Trophoblast cell (in vitro differentiated cells and primary cell): Measurements from ENCODE around the gene VAV3.

Experiments used
- DNase-seq, 2 donors: peaks; one replicate each; pipeline ENCODE4 v3.0.0-alpha.2; 2016
- H2AFZ ChIP-seq: 2 replicates; pipeline ENCODE4 v1.6.1; 2013; ENCODE audit warnings: low read length, moderate library complexity, mild to moderate bottlenecking; ENCODE audit not compliant: insufficient read depth, poor library complexity
- H2AK5ac ChIP-seq: 2 replicates; pipeline ENCODE4 v1.6.1; 2013; ENCODE audit warnings: mild to moderate bottlenecking, low read length
- H2BK120ac ChIP-seq: 2 replicates; pipeline ENCODE4 v1.6.1; 2013; ENCODE audit warnings: low read length, mild to moderate bottlenecking, moderate library complexity; ENCODE audit not compliant: insufficient read depth, poor library complexity
- H2BK12ac ChIP-seq: 2 replicates; pipeline ENCODE4 v1.6.1; 2013; ENCODE audit warnings: mild to moderate bottlenecking, low read length, moderate library complexity
- H2BK5ac ChIP-seq: 2 replicates; pipeline ENCODE4 v1.6.1; 2013; ENCODE audit warnings: low read length, low read depth, moderate library complexity, mild to moderate bottlenecking; ENCODE audit not compliant: poor library complexity
- H3K14ac ChIP-seq: 2 replicates; pipeline ENCODE4 v1.6.1; 2013; ENCODE audit warnings: mild to moderate bottlenecking, low read length
- H3K18ac ChIP-seq: 2 replicates; pipeline ENCODE4 v1.6.1; 2013; ENCODE audit warnings: mild to moderate bottlenecking, low read length
- H3K23ac ChIP-seq: 2 replicates; pipeline ENCODE4 v1.6.1; 2013; ENCODE audit warnings: low read length
- H3K27ac ChIP-seq: 2 replicates; pipeline ENCODE4 v1.5.1; 2013; ENCODE audit warnings: low read depth, mild to moderate bottlenecking, inconsistent platforms, low read length, moderate library complexity
- H3K27me3 ChIP-seq: 2 replicates; pipeline ENCODE4 v1.6.1; 2013; ENCODE audit warnings: inconsistent platforms, mild to moderate bottlenecking, low read length, moderate library complexity; ENCODE audit not compliant: insufficient read depth
- H3K36me3 ChIP-seq, 2 experiments: 1 replicate in 1 of 2; 2 replicates in 1 of 2; pipeline ENCODE4 v1.6.1; 2013; ENCODE audit warnings: low read length in 2 of 2, mild to moderate bottlenecking in 2 of 2, moderate library complexity in 1 of 2; ENCODE audit not compliant: insufficient read depth in 2 of 2, control insufficient read depth in 1 of 2
- H3K4ac ChIP-seq: 2 replicates; pipeline ENCODE4 v1.6.1; 2013; ENCODE audit warnings: low read depth, mild to moderate bottlenecking, low read length, moderate library complexity
- H3K4me1 ChIP-seq, 2 experiments: 1 replicate in 1 of 2; 2 replicates in 1 of 2; pipeline ENCODE4 v1.6.1; 2013; ENCODE audit warnings: low read length in 2 of 2, mild to moderate bottlenecking in 2 of 2, moderate library complexity in 1 of 2; ENCODE audit not compliant: insufficient read depth in 2 of 2, control insufficient read depth in 1 of 2
- H3K4me2 ChIP-seq: 2 replicates; pipeline ENCODE4 v1.6.1; 2013; ENCODE audit warnings: inconsistent platforms, mild to moderate bottlenecking, low read length, moderate library complexity
- H3K4me3 ChIP-seq: 2 replicates; pipeline ENCODE4 v1.5.1; 2013; ENCODE audit warnings: mild to moderate bottlenecking, low read depth, low read length, inconsistent platforms
- H3K79me1 ChIP-seq: one replicate; pipeline ENCODE4 v1.6.1; 2013; ENCODE audit warnings: low read length
- H3K79me2 ChIP-seq: 2 replicates; pipeline ENCODE4 v1.6.1; 2013; ENCODE audit warnings: low read length, mild to moderate bottlenecking; ENCODE audit not compliant: control insufficient read depth, insufficient read depth, poor library complexity
- H3K9ac ChIP-seq: 2 replicates; pipeline ENCODE4 v1.6.1; 2013; ENCODE audit warnings: mild to moderate bottlenecking, low read length
- H3K9me3 ChIP-seq: 2 replicates; pipeline ENCODE4 v1.6.1; 2013; ENCODE audit warnings: low read depth, mild to moderate bottlenecking, control low read depth, inconsistent platforms, low read length; ENCODE audit not compliant: insufficient read depth
- H4K12ac ChIP-seq: 2 replicates; pipeline ENCODE4 v1.6.1; 2013; ENCODE audit warnings: low read depth, mild to moderate bottlenecking, low read length, moderate library complexity
- H4K8ac ChIP-seq: 2 replicates; pipeline ENCODE4 v1.6.1; 2013; ENCODE audit warnings: low read depth, mild to moderate bottlenecking, low read length, moderate library complexity
- H4K91ac ChIP-seq: one replicate; pipeline ENCODE4 v1.6.1; 2013; ENCODE audit warnings: low read depth, mild to moderate bottlenecking, low read length, moderate library complexity
- WGBS: extraction: QIAGEN DNeasy Blood & Tissue Kit; methylation state at CpG from one replicate; pipeline ENCODE4 v1.1.7; 2013; ENCODE audit warnings: missing lambda C conversion rate; ENCODE audit not compliant: insufficient read length, insufficient coverage; ENCODE audit errors: extremely low coverage; 5-methylcytosine and 5-hydroxymethylcytosine counted together

The VAV3 gene

GRCh38 chr1:107949467-107950253 is 15.3 kb downstream of the VAV3 start:
- no peak overlapping the region for H2BK12ac ChIP-seq
- no peak overlapping the region for H2BK5ac ChIP-seq
- no peak overlapping the region for H3K14ac ChIP-seq
- no peaks in the 10 kb centered on the region for H3K79me2 ChIP-seq
- WGBS: no CpG with 5 or more reads among the region's 3 CpGs
- no peak overlapping the region for H2AFZ ChIP-seq
- H3K79me1 ChIP-seq: no peaks in the 10 kb centered on the region
- no peak overlapping the region for H2BK120ac ChIP-seq
- H3K36me3 ChIP-seq: no peaks in the 10 kb centered on the region
- H3K27ac ChIP-seq: no peak overlapping the region
- no peak overlapping the region for H3K4me3 ChIP-seq
- no peak overlapping the region for H3K9ac ChIP-seq
- no peak overlapping the region for H2AK5ac ChIP-seq
- H3K4ac ChIP-seq: no peak overlapping the region
- DNase-seq: no peak
- H3K9me3 ChIP-seq: no peaks in the 10 kb centered on the region
- no peak overlapping the region for H3K4me2 ChIP-seq
- no peaks in the 10 kb centered on the region for H3K4me1 ChIP-seq
- H3K23ac ChIP-seq: no peak overlapping the region
- H3K18ac ChIP-seq: no peak overlapping the region
- no peak overlapping the region for H4K91ac ChIP-seq
- no peaks in the 10 kb centered on the region for H3K27me3 ChIP-seq
- no peak overlapping the region for H4K8ac ChIP-seq
- no peak overlapping the region for H4K12ac ChIP-seq

DNA sequence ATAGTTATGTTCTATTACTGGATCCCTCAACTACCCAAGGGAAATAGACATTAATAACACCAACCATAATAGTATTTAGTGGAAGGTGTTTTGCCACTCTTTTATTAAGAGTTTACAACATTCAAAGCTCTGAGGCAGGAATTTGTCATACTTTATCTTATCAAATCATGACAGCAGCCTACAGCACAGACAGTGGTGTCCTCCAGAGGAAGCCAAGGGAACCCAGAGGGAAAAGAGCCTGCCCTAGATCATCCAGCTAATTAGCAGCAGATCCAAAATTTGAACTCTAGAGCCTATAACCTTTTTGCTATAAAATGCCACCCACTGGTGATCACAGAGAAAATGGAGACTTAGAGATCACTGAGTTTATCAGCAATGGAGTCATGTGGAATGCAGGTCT is 18.2 kb downstream of the VAV3 start:
- Histone ChIP-seq H3K9ac (no peak overlapping the region), H3K27me3 (no peaks in the 10 kb centered on the region), H3K79me1 (no peaks in the 10 kb centered on the region), H3K36me3 (no peaks in the 10 kb centered on the region), H4K91ac (no peak overlapping the region), H3K9me3 (no peaks in the 10 kb centered on the region), H2BK120ac (no peak overlapping the region), H2BK12ac (no peak overlapping the region), H3K79me2 (no peaks in the 10 kb centered on the region), H3K27ac (no peak overlapping the region), H3K4me3 (no peak overlapping the region), H2BK5ac (no peak overlapping the region), H3K4me1 (no peaks in the 10 kb centered on the region), H2AFZ (no peak overlapping the region), H2AK5ac (no peak overlapping the region), H4K12ac (no peak overlapping the region), H3K4me2 (no peak overlapping the region), H3K4ac (no peak overlapping the region), H3K23ac (no peak overlapping the region), H4K8ac (no peak overlapping the region), H3K14ac (no peak overlapping the region), H3K18ac (no peak overlapping the region)
- no peak for DNase-seq

- Histone ChIP-seq H2BK5ac (no peak overlapping the region), H2BK12ac (no peak overlapping the region), H3K4me2 (no peak overlapping the region), H3K27ac (no peak overlapping the region), H3K4ac (no peak overlapping the region), H3K4me1 (no peaks in the 10 kb centered on the region), H4K12ac (no peak overlapping the region), H2BK120ac (no peak overlapping the region), H2AFZ (no peak overlapping the region), H3K36me3 (no peaks in the 10 kb centered on the region), H3K9me3 (no peaks in the 10 kb centered on the region), H3K18ac (no peak overlapping the region), H4K8ac (no peak overlapping the region), H3K14ac (no peak overlapping the region), H3K23ac (no peak overlapping the region), H4K91ac (no peak overlapping the region), H3K79me2 (no peaks in the 10 kb centered on the region), H3K9ac (no peak overlapping the region), H3K79me1 (no peaks in the 10 kb centered on the region), H3K27me3 (no peaks in the 10 kb centered on the region), H3K4me3 (no peak overlapping the region), H2AK5ac (no peak overlapping the region)
- WGBS: no CpG with 5 or more reads among the region's 4 CpGs
- no peak for DNase-seq
These were observed 21.3 kb downstream of the VAV3 start for GRCh38 chr1:107943694-107944093.

DNA sequence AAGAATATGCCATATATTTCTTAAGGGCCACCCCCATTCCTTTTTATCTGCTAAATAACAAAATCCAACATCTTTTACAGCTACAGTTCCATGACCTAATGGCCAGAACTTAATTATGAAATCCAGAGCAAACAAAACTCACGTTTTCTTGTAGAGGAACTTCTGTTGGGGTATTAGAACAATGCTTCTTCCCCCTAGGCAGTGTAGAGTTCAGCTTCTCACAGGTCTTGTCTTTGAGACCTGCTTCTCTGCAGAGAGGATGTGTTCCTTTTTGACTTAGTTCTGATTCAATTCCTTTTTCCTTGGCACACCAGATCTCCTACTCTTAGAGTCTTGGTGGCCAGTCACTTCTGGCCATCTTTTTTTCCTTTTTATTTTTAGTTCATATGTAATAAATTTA is 22.2 kb downstream of the VAV3 start:
- no peaks in the 10 kb centered on the region for H3K27me3 ChIP-seq
- H4K12ac ChIP-seq: no peak overlapping the region
- no peak overlapping the region for H3K4me2 ChIP-seq
- no peak overlapping the region for H3K23ac ChIP-seq
- H3K9ac ChIP-seq: no peak overlapping the region
- no peak overlapping the region for H4K91ac ChIP-seq
- no peak overlapping the region for H2BK120ac ChIP-seq
- no peak overlapping the region for H3K18ac ChIP-seq
- H2BK12ac ChIP-seq: no peak overlapping the region
- no peak overlapping the region for H3K4ac ChIP-seq
- no peaks in the 10 kb centered on the region for H3K4me1 ChIP-seq
- H2AFZ ChIP-seq: no peak overlapping the region
- H2AK5ac ChIP-seq: no peak overlapping the region
- H3K79me1 ChIP-seq: no peaks in the 10 kb centered on the region
- no peak overlapping the region for H3K27ac ChIP-seq
- H3K79me2 ChIP-seq: no peaks in the 10 kb centered on the region
- no peak overlapping the region for H3K4me3 ChIP-seq
- no peak overlapping the region for H2BK5ac ChIP-seq
- no peaks in the 10 kb centered on the region for H3K36me3 ChIP-seq
- H3K14ac ChIP-seq: no peak overlapping the region
- no peaks in the 10 kb centered on the region for H3K9me3 ChIP-seq
- DNase-seq: no peak
- WGBS: no CpG with 5 or more reads among the region's 1 CpG
- H4K8ac ChIP-seq: no peak overlapping the region
